GM12873 (cell line): ENCODE results near the gene MMP17.

Experiments used
- CTCF ChIP-seq: IDR thresholded peaks from 2 replicates; pipeline ENCODE4 v1.5.1; 2012; ENCODE audit warnings: low read depth, mild to moderate bottlenecking, moderate library complexity, low read length, control low read depth; ENCODE audit not compliant: insufficient read depth; ENCODE audit errors: missing control alignments

The MMP17 gene

GRCh38 chr12:131816495-131816894 lies 11.7 kb upstream of the MMP17 start:
- TF ChIP-seq CTCF = no peak

- no peak for TF ChIP-seq CTCF
Observed at GRCh38 chr12:131817241-131817640, 11.0 kb upstream of the MMP17 start.

GRCh38 chr12:131818821-131819585 lies 9.2 kb upstream of the MMP17 start:
- no peak for TF ChIP-seq CTCF

GRCh38 chr12:131824450-131824849 lies 3.7 kb upstream of the MMP17 start:
- no peak for TF ChIP-seq CTCF

- TF ChIP-seq CTCF = no peak
Observed at GRCh38 chr12:131825146-131825892, 2.9 kb upstream of the MMP17 start.

- TF ChIP-seq CTCF = no peak
Observed at GRCh38 chr12:131826097-131826928, 1.9 kb upstream of the MMP17 start.

- TF ChIP-seq CTCF = no peak
Observed at GRCh38 chr12:131828671-131829355, 620 bp downstream of the MMP17 start.
